Measurements from ENCODE around the gene SWSAP1. TPM values are rescaled to one million over a fixed set of nuclear protein-coding genes. Genes with fewer than 3 reads are reported as not detected.

Gene SWSAP1
- polyA plus RNA-seq, 1 donor: 1.3 TPM

DNA sequence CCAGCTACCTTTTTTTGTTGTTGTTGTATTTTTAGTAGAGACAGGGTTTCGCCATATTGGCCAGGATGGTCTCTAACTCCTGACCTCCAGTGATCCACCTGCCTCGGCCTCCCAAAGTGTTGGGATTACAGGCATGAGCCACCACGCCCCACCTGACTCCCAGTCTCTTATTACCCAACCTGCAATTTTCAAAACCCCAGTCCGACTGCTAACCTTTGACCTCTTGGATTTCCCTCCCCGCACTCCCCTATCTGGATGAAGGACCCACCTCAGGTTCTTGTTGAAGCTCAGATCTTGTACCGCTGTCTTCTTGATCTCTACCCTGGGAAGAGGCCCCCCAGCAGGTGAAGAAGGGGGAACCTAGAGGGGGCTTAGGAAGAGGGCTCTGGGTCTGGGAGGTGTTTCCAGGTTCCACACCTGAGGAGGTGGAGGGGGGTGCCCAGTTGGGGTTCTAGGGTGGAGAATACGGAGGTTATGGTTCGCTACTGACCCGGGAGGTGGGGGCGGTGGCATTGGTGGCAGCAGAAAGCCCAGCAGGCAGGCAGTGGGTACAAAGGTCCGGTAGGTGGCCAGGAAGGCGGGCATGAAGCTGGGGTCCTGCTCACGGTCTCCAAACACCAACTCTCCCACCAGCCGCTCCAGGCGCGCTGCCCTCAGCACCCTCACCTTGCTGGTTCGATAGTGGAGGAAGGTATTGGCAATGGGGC is 42.0 kb downstream of the SWSAP1 start:
- no peak for DNase-seq

DNA sequence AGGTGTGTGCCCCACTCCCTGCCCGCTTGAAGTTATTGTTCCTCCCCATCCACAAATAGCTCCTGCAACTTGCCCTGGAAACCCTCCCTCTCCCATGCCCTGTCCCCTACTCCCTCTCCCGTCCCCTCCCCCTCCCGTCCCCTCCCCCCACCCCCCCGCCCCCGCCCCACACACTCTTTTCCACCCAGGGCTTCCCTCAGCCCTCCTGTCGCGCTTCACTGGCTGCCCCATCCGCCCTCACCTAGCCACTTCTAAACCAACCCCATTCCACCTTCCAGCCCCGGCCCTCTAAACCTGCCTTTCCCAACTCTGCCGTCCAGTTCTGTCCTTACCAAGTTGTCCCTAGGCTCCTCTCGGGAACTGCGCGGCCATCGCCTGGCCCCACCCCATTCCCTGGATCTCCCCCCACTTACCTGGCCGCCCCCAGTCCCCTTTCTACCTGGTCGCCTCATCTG is 43.7 kb downstream of the SWSAP1 start:
- no peak for DNase-seq

DNA sequence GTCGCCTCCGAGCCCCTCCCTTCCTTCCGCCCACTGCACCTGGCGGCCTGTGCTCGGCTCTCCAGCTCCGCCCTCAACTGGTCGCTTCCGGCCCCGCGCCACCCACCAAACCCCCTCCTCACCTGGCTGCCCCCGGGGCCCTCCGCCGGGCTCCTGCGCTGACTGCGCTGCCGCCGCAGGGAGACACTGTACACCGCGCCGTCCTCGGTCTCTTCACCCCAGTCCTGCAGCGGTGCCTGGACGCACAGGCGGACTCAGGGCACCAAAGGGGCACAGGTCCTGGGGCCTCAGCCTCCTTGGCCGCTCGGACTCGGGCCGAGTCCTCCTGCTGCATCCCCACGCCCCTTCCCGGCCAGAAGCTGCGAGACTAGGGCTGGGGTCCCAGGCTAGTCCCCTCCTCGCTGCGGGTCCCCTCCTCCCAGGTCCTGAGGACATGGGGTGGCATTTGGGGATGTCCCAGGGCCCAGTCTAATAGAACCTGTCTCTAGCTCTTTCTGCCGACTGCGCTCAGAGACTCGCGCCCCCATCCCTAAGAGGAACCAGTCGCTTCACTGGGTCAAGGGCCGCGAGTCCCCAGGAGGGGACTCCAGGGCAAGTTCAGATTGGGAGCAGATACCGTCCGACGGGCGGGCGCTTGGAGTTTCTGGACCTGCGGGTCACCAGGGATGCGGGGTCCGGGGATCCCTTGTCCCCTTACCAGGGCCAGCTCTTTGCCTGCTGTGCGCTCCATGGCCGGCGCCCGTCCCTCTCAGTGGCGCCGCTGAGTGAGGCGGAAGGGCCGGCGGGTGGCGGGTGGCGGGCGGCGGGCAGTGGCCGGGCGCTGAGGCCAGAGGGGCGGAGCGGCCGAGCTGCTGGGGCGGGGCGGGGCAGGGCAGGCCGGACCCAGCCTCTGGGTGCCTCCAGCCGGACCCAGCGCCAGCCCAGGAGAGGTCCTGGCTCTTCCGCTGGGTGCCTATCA is 44.4 kb downstream of the SWSAP1 start, which contains the start of gene RGL3:
Gene RGL3 (minus strand): TSS at position 766 of the 958 bp plus-strand sequence. CDS start 36 bp downstream, at position 730.
- no peak for DNase-seq

DNA sequence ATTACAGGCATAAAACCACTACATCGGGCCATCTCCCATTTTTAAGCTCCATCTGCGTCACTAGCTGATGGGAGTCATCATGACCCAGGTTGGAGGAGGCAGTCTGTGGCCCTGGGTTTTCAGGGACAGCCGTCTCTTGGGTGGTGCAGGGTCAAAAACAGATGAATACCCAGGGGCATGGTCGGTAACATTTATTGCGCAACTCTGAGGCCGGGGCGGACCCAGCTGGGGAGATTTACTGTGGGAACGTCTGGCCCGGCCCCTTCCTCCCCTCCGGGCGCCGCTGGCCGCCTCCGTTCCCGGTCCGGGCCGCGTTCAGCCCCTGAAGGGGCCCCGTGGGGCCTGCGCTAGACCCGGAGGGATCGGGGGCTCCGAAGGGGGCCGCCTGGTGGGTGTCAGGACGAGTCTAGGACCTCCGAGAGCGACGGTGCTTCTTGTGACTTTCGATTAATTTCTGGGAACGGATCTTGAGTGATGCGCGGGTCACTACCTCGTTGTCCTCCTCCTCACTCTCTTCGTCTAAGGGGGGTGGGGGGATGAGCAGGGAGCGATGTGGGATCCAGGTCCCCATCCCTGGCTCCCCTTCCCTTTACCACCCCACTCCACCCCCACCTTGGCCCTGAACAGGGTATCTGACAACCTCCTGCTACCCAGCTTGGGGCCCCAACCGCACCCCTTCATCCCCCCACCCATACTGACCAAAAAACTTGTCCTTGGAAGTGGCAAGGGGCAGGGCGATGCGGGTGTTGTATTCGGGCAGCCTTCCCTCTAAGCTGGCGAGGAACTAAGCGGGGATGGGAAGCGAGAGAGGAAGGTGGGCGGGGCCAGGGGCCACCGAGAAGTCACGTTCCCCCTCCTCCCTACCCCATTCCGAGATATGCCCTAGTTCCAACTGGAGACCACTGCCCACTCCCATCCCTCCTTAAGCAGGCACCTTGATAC is 46.2 kb downstream of the SWSAP1 start:
- DNase-seq: no peak

DNA sequence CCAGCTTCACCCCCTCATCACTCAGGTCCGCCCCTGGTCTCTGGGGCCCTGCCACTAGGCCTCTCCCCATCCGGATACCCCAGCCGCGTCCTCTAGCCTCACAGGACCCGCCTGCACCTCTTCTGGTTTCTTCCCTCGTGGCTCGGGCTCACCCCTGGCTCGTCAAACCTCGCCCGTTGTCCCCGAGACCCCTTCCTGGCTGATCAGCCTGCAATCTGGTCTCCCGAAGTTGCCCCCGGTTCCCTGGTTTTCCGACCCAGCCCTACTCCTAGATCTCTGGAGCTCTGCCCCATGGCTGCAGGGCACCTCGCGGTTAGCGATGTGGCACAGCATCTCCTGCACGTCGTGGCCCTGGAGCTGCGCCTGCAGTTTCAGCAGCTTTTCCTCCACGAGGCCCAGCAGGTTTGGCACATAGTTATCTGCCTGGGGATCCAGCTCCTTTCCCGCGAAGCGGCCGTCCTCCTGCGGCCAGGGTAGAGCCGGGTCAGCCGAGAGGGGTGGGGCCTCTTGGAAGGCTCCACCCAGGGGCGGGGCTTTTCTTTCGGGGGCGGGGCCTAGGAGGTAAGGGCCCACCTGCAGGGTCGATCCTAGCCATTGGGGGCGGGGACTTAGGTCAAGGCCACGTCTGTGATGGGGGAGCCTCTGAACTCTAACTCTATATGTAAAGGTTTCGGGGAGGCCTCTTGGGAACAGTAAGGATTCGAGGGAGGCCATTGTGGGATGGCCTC is 47.1 kb downstream of the SWSAP1 start:
- no peak for DNase-seq

DNA sequence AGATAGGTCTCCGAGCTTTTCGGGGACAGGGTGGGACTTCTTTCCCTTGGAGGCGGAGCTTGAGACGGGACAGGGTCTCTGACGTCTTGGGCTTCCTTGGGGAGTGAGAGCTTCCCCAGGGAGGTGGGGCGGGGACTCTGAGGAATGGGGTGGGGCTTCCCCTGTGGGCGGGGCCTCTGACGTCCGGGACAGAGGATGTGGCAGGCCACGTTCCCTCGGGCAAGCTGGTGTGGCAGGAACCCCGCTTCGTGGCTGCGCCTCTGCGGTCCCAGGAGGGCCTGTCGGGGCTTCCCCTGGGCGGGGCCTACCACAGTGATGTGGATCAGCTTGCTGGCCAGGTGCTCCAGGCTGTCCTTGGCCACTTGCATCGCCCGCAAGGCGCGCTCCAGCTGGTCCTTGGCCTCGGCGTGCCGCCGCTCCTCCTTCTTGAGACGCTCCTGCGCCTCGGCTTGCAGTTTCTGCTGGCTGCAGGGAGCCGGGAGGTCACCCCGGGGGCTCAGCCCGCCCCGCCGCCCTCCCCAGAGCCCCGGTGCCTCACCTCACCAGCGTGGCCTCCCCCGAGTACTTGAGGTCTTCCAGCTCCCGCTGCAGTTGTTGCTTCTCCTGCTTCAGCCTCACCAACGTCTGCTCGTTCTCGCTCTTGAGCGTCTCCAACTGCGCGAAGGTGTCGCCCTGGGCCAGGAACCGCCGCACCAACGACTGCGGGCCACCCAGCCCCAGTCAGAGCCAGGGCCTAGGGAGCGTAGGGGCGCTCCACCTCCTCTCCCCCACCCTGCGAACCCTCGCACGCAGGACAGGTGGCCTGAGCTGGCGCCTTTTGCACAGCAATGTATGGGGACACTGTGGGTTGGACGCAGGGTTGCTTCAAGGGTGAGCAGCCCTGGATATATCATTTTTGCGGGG is 47.9 kb downstream of the SWSAP1 start:
- DNase-seq: no peak

DNA sequence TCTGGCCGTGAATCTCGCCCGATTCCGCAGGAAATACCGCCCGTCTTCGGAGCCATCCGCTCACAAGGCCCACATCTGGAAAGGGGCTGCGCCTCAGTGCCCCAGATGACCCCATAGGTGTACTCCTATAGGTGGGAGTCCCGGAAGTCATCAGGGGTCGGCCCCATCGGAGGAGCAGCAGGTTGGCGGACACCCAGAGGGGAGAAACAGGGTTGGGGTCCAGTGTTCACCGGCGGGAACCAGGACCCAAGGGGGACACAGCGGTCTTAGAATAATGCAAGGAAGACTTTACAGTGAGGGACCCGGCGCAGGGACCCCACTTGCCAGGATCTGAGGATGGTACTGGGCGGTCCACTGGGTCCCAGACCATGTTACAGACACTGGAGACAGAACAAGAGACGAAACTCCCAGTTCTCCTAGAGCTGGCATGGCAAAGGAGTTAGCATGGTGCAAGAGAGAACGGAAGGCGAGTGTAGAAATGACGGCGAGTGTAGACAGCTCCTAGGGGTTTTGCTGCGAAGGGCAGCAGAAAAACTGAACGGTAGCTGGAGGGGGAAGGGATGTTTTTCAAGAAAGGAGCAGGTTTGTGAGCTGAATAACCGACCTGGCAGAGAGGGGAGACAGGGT is 48.8 kb downstream of the SWSAP1 start:
- DNase-seq: no peak

DNA sequence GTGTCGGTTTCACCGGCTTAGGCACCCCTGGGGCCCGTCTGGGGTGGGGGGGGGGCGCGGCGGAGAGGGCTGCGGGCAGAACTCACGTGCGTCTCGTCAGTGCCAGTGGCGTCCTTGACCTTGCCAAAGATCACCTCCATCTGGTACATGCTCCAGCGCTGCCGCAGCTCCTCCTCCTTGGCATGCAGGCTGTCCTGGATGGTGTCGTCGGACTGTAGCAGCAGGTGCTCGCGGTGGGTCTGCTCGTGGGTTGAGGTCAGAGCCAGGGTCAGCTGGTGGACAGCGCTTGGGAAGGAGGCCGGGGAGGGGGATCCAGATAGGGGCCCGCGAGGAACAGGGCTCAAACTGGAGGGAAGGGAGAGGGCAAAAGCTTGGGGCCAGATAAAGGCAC is 49.3 kb downstream of the SWSAP1 start:
- no peak for DNase-seq

Other genes starting within 250 kb of the SWSAP1 start
- gene SPC24, start 218.9 kb upstream of the SWSAP1 start, polyA plus RNA-seq (ENCODE audit: insufficient read length): 10.2 TPM
- 116 TPM for gene KANK2, start 177.1 kb upstream of the SWSAP1 start, polyA plus RNA-seq (ENCODE audit: insufficient read length)
- 2.9 TPM for gene ANGPTL8, start 135.0 kb upstream of the SWSAP1 start, polyA plus RNA-seq (ENCODE audit: insufficient read length)
- 45.9 TPM for gene DOCK6, start 112.1 kb upstream of the SWSAP1 start, polyA plus RNA-seq (ENCODE audit: insufficient read length)
- not detected for gene TSPAN16, start 78.5 kb upstream of the SWSAP1 start, polyA plus RNA-seq (ENCODE audit: insufficient read length)
- 6.3 TPM for gene RAB3D, start 35.0 kb upstream of the SWSAP1 start, polyA plus RNA-seq (ENCODE audit: insufficient read length)
- gene TMEM205, start 28.4 kb upstream of the SWSAP1 start, polyA plus RNA-seq (ENCODE audit: insufficient read length): 48.5 TPM
- 10.9 TPM for gene CCDC159, start 28.1 kb upstream of the SWSAP1 start, polyA plus RNA-seq (ENCODE audit: insufficient read length)
- gene PLPPR2, start 19.2 kb upstream of the SWSAP1 start, polyA plus RNA-seq (ENCODE audit: insufficient read length): 12.7 TPM
- gene EPOR, start 9.6 kb downstream of the SWSAP1 start, polyA plus RNA-seq (ENCODE audit: insufficient read length): 4.4 TPM
- gene RGL3, start 44.6 kb downstream of the SWSAP1 start, polyA plus RNA-seq (ENCODE audit: insufficient read length): 0.15 TPM
- gene ODAD3, start 60.5 kb downstream of the SWSAP1 start, polyA plus RNA-seq (ENCODE audit: insufficient read length): 0.30 TPM
- 192 TPM for gene PRKCSH, start 61.0 kb downstream of the SWSAP1 start, polyA plus RNA-seq (ENCODE audit: insufficient read length)
- not detected for gene ELAVL3, start 106.4 kb downstream of the SWSAP1 start, polyA plus RNA-seq (ENCODE audit: insufficient read length)
- gene ZNF653, start 131.2 kb downstream of the SWSAP1 start, polyA plus RNA-seq (ENCODE audit: insufficient read length): 6.7 TPM
- 54.1 TPM for gene ECSIT, start 154.5 kb downstream of the SWSAP1 start, polyA plus RNA-seq (ENCODE audit: insufficient read length)
- gene CNN1, start 164.2 kb downstream of the SWSAP1 start, polyA plus RNA-seq (ENCODE audit: insufficient read length): 43.0 TPM
- gene ELOF1, start 184.6 kb downstream of the SWSAP1 start, polyA plus RNA-seq (ENCODE audit: insufficient read length): 35.6 TPM
- gene ACP5, start 203.0 kb downstream of the SWSAP1 start, polyA plus RNA-seq (ENCODE audit: insufficient read length): 2.7 TPM
- gene ZNF627, start 222.8 kb downstream of the SWSAP1 start, polyA plus RNA-seq (ENCODE audit: insufficient read length): 11.0 TPM

All from hindlimb muscle (tissue), 1 donor.